ENCODE data around the gene FOSL1. TPM values are rescaled to one million over a fixed set of nuclear protein-coding genes. Genes with fewer than 3 reads are reported as not detected.

Gene FOSL1
- total RNA-seq, 2 donors from 2014 or later, result 1.8 TPM; not detected in 1

GRCh38 chr11:65868076-65868667 is 32.0 kb downstream of the FOSL1 start:
- no peaks in the 10 kb centered on the region for H3K4me1 ChIP-seq (ENCODE audit: control insufficient read depth, insufficient read depth, low read length)
- Mint-ChIP-seq H3K9me3 (no peaks in the 10 kb centered on the region), H3K4me1 (peaks cover 8% of the 10 kb centered on the region), H3K4me3 (peak overlapping the region; percentile 51), H3K36me3 (ENCODE audit: low read depth) (peaks cover 53% of the 10 kb centered on the region), H3K27ac (no peak overlapping the region), H3K27me3 (ENCODE audit: insufficient read depth) (no peaks in the 10 kb centered on the region)
- no peak overlapping the region for H3K9ac ChIP-seq (ENCODE audit: extremely low read depth, low read length, poor library complexity, severe bottlenecking)
- H3K4me3 ChIP-seq (ENCODE audit: low read length), result no peak overlapping the region
- TF ChIP-seq CTCF (conservative IDR thresholded peaks at IDR 0.05), result no peak
- H3K9me3 ChIP-seq (ENCODE audit: control insufficient read depth, low read length), result no peaks in the 10 kb centered on the region
- WGBS, 2 experiments (ENCODE audit: insufficient coverage in 1 of 2, insufficient read length in 1 of 2), result 90 to 94% methylated on average over 17 to 18 of the region's 19 CpGs
- peak; percentile 86 for DNase-seq
- peaks cover 61% of the 10 kb centered on the region for H3K36me3 ChIP-seq (ENCODE audit: control insufficient read depth, insufficient read depth, low read length)
- H3K27me3 ChIP-seq (ENCODE audit: control insufficient read depth, insufficient read depth, low read length, poor library complexity, severe bottlenecking), result no peaks in the 10 kb centered on the region
- no peak overlapping the region for H3K27ac ChIP-seq (ENCODE audit: low read depth, low read length)

- no peak overlapping the region for H3K4me3 ChIP-seq (ENCODE audit: low read length)
- TF ChIP-seq CTCF (conservative IDR thresholded peaks at IDR 0.05), result no peak
- Mint-ChIP-seq H3K4me1 (peaks cover 5% of the 10 kb centered on the region), H3K36me3 (ENCODE audit: low read depth) (peaks cover 59% of the 10 kb centered on the region), H3K27me3 (ENCODE audit: insufficient read depth) (no peaks in the 10 kb centered on the region), H3K9me3 (no peaks in the 10 kb centered on the region), H3K4me3 (peak overlapping the region; percentile 51), H3K27ac (no peak overlapping the region)
- DNase-seq, result peak; percentile 84
- H3K4me1 ChIP-seq (ENCODE audit: control insufficient read depth, insufficient read depth, low read length), result peaks cover under 1% of the 10 kb centered on the region
- no peaks in the 10 kb centered on the region for H3K9me3 ChIP-seq (ENCODE audit: control insufficient read depth, low read length)
- no peak overlapping the region for H3K27ac ChIP-seq (ENCODE audit: low read depth, low read length)
- H3K9ac ChIP-seq (ENCODE audit: extremely low read depth, low read length, poor library complexity, severe bottlenecking), result no peak overlapping the region
- peaks cover 67% of the 10 kb centered on the region for H3K36me3 ChIP-seq (ENCODE audit: control insufficient read depth, insufficient read depth, low read length)
- 67 to 68% methylated on average over 26 to 28 of the region's 29 CpGs for WGBS, 2 experiments (ENCODE audit: insufficient coverage in 1 of 2, insufficient read length in 1 of 2)
- H3K27me3 ChIP-seq (ENCODE audit: control insufficient read depth, insufficient read depth, low read length, poor library complexity, severe bottlenecking), result no peaks in the 10 kb centered on the region
Observed at GRCh38 chr11:65867284-65868071, 32.7 kb downstream of the FOSL1 start.

GRCh38 chr11:65866509-65867283 is 33.5 kb downstream of the FOSL1 start:
- Mint-ChIP-seq H3K4me3 (no peak overlapping the region), H3K27me3 (ENCODE audit: insufficient read depth) (no peaks in the 10 kb centered on the region), H3K4me1 (peaks cover 5% of the 10 kb centered on the region), H3K27ac (no peak overlapping the region), H3K9me3 (no peaks in the 10 kb centered on the region), H3K36me3 (ENCODE audit: low read depth) (peaks cover 62% of the 10 kb centered on the region)
- H3K9ac ChIP-seq (ENCODE audit: extremely low read depth, low read length, poor library complexity, severe bottlenecking), result no peak overlapping the region
- no peaks in the 10 kb centered on the region for H3K27me3 ChIP-seq (ENCODE audit: control insufficient read depth, insufficient read depth, low read length, poor library complexity, severe bottlenecking)
- 89 to 92% methylated on average over 10 to 21 of the region's 21 CpGs for WGBS, 2 experiments (ENCODE audit: insufficient coverage in 1 of 2, insufficient read length in 1 of 2)
- peaks cover 74% of the 10 kb centered on the region for H3K36me3 ChIP-seq (ENCODE audit: control insufficient read depth, insufficient read depth, low read length)
- DNase-seq, result no peak
- no peak overlapping the region for H3K4me3 ChIP-seq (ENCODE audit: low read length)
- H3K4me1 ChIP-seq (ENCODE audit: control insufficient read depth, insufficient read depth, low read length), result peaks cover 9% of the 10 kb centered on the region
- no peaks in the 10 kb centered on the region for H3K9me3 ChIP-seq (ENCODE audit: control insufficient read depth, low read length)
- TF ChIP-seq CTCF (conservative IDR thresholded peaks at IDR 0.05), result no peak
- no peak overlapping the region for H3K27ac ChIP-seq (ENCODE audit: low read depth, low read length)

Measured in endodermal cell (in vitro differentiated cells).